Measurements from ENCODE around the gene SLC9A9.
"Not testable (repeated sequence)": the region's sequence is repeated elsewhere in the genome, so short reads cannot be mapped to it uniquely, and the experiment has no call there.

Gene SLC9A9

GRCh38 chr3:143472731-143473523, 375.3 kb downstream of the SLC9A9 start:
- DNase-seq (ENCODE audit: low read depth in 2 of 2, low spot score in 1 of 2) = no peak

- DNase-seq (ENCODE audit: low read depth in 2 of 2, low spot score in 1 of 2) = no peak
Measured at GRCh38 chr3:143471705-143472104, 376.6 kb downstream of the SLC9A9 start.

- DNase-seq (ENCODE audit: low read depth in 2 of 2, low spot score in 1 of 2) = no peak
Measured at GRCh38 chr3:143469159-143469558, 379.1 kb downstream of the SLC9A9 start.

DNA sequence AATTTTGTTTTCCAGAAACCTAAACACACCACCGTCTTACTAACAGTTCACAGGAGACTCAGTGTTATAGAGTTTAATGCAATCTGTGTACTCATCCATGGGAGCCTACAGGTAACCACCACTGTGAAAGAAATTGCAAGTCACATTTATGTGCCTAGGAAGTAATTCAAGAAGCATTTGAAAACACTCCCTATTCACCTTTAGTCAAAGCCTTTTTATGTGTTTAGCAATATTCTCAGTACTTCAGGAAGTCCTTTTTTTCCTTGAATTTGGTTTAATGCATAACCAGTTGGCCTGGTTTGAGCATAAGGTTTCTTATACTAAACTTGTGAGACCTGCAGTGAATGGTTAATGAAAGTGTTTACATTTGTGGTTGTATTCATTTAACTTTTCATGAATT, 382.6 kb downstream of the SLC9A9 start:
- no peak for DNase-seq (ENCODE audit: low read depth in 2 of 2, low spot score in 1 of 2)

DNA sequence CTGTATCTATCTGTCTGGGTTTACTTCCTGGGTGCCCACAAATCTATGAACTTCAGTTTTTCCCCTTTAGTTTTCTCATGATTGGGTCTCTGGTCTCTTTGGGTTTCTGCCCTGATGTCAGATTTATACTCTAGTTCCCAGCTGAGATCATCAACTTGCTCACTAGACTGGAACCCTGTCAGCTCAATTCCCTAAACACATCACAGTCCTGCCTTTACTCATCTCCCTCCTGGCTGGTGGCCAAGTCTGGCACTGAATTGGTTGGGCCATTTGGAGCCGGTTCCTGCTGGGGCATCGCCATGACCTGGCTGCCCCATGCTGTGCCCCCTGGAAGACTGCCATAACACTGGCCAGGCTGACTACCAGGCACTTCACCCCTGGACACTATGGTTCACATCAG, 383.4 kb downstream of the SLC9A9 start:
- no peak for DNase-seq (ENCODE audit: low read depth in 2 of 2, low spot score in 1 of 2)

- DNase-seq (ENCODE audit: low read depth in 2 of 2, low spot score in 1 of 2) = no peak
Measured at GRCh38 chr3:143455480-143455879, 392.8 kb downstream of the SLC9A9 start.

- no peak for DNase-seq (ENCODE audit: low read depth in 2 of 2, low spot score in 1 of 2)
Measured at GRCh38 chr3:143450632-143451031, 397.6 kb downstream of the SLC9A9 start.

DNA sequence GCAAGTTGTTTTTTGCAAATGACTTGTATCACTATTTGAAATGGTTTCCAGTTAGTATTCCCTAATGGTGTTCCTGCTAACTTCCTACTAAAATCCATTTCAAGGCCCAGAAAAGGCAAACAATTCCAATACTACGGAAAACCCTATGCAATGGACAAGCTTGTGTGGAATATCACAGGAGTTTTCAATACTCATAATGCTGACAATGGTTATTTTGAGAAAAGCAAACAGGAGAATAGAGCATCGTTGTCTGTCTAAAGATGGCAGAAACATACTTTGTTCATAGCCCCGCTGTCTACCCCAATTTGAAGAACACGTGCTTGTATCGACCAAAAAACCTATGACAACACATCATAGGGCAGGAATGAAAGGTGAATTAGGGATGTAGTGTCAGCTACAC, 400.8 kb downstream of the SLC9A9 start:
- no peak for DNase-seq (ENCODE audit: low read depth in 2 of 2, low spot score in 1 of 2)

GRCh38 chr3:143445118-143445517, 403.1 kb downstream of the SLC9A9 start:
- DNase-seq (ENCODE audit: low read depth in 2 of 2, low spot score in 1 of 2) = no peak

DNA sequence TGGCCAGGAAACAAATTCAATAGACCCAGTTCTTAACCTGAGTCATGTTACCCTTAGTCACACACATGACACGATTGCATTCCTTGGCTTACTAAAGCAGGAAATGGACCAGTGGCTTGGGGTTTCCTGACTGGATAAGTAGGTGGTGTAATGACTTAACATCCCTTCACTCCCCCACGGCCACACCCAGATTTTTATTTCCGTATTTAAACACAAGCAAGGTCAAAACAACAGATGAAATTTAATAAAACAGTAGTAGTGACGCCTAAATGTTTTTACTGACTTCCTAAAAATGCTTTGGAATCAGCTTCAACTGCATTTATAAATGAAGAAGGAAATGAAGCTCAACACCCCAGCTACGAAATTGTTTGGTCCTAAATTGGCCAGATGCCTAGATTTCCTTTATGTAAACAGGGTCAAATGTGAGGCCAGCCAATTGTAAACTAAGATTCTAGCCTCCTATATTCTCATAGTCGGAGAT, 404.4 kb downstream of the SLC9A9 start:
- DNase-seq (ENCODE audit: low read depth in 2 of 2, low spot score in 1 of 2) = no peak

- no peak for DNase-seq (ENCODE audit: low read depth in 2 of 2, low spot score in 1 of 2)
Measured at GRCh38 chr3:143442814-143443447, 405.3 kb downstream of the SLC9A9 start.

GRCh38 chr3:143441516-143442171, 406.6 kb downstream of the SLC9A9 start:
- DNase-seq (ENCODE audit: low read depth in 2 of 2, low spot score in 1 of 2) = no peak

DNA sequence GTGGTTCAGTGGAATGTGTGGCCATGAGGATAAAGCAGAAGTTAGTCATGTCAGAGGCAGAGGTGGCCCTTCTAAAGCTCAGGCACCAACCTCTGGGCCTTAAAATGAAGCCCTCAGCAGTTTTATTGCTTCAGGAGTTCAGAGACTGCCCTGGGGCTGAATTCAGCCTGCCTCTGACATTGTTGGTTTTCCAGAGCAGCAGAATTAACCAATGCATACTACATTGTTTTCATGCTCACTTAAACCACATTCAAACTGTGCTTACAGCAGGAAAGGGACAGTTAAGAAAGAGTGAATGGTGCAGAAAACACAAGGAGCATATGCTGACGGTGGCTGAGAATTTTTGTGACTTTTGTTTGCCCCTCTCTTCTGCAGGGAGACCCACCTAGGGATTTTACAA, 408.5 kb downstream of the SLC9A9 start:
- no peak for DNase-seq (ENCODE audit: low read depth in 2 of 2, low spot score in 1 of 2)

- DNase-seq (ENCODE audit: low read depth in 2 of 2, low spot score in 1 of 2) = no peak
Measured at GRCh38 chr3:143437405-143437804, 410.9 kb downstream of the SLC9A9 start.

DNA sequence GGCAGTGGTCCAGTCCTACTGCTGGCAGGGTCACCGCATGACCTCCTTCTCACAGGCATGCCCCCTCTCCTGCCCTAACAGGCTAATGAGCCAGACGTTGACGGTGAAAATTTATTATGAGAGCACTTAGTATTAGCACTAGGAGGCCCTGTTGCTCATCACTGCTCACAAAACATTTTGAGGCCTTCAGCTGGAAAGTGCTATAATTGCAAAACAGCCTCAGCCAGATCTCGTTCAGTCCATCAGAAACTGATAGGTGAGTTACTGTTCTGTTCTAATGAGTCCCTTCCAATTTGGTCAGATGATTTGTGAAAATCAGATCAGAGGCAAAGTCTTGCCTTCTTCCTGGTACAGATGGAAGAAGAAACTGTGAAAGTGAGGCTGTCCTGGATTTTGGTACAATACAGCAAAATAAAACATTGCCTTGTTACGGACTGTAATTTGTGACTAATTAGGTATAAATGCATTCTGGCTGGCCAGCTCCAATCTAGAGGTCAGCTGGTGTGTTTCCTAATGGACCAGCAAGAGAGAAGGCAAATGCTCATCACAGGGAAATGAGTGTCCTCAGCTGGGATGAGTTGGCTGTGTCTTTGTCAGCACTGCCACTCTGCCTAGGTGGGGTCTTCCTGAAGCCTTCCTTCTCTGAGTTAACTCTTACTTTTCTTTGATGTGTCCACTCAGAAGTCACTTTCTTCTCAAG, 411.9 kb downstream of the SLC9A9 start:
- no peak for DNase-seq (ENCODE audit: low read depth in 2 of 2, low spot score in 1 of 2)

DNA sequence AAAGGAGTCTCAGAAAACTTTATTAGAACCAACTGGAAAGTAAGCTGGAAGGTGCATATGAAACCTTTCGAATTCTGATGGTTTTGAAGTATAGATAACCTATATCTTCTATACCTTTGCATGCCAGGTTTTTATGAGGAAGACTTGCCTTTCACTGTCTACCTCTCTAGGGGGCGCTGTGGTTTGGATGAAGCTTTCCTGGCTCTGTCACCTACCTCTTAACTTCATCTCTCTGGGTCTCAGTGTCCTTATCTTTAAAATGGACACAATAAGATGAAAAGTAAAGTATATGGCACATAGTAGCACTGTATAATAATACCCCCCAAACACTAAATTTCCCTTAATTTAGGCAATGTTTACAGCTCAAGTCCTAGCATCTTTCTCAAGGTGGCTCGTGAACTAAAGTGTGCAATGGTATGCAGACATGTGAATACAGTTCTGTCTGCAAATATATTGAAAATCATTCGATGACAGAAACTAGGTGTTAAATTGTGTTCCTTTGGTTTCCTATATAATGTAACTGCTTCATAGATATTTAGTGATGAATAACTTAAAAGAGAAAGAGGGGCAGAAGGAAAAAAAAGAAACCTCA, 414.4 kb downstream of the SLC9A9 start:
- no peak for DNase-seq (ENCODE audit: low read depth in 2 of 2, low spot score in 1 of 2)

DNA sequence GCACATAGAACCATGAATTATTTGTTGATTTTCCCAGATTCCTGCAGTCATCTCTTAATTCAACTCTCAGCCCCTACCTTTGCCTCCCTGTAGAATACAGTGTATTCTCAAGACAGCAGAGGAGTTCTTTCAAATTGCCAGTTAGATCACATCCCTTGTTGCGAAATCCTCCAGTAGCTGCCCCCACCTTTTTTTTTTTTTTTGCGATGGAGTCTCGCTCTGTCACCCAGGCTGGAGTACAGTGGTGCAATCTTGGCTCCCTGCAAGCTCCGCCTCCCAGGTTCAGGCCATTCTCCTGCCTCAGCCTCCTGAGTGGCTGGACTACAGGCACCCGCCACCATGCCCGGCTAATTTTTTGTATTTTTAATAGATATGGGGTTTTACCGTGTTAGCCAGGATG, 417.0 kb downstream of the SLC9A9 start:
- DNase-seq (ENCODE audit: low read depth in 2 of 2, low spot score in 1 of 2) = not testable (repeated sequence)

GRCh38 chr3:143430568-143430967, 417.7 kb downstream of the SLC9A9 start:
- DNase-seq (ENCODE audit: low read depth in 2 of 2, low spot score in 1 of 2) = no peak

DNA sequence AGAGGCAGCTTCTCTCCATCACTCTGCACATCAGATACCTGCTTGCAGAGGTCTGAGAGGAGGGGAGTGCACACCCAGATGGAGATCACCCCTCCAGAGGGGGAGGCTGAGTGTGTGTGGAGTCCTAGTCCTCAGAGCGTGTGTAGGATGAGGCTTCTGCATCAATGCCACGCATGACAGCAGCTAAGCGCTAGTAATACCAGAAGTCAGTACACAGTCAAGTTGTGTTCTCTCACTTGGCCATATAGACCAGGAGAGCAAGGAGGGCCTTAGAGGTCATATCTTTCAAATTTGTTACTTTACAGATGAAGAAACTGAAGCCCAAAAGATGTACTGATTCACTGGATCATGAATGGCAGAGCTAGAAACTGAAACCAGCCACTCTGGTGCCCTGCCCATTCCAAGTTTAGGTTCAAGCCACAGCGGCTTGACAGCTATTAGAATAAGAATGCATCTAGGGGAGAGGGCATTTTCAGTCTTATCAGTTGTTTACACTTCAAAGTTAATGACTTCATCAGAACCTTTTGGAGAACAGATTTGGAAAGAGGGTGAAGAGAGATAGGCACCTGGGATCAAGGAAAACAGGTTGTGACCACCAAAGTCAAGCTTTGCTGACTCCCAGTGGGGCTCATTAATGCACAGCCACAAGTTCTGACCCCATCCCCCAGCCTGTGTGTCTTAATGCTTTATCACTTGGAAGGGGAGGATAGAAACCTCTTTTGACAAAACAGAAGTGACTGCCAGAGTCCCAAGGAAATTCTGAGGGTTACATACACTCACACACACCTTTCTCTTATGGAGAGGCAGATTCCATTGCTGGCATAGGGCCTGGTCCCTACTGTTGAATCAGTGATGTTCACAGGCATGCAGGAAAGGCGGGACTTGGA, 418.4 kb downstream of the SLC9A9 start:
- no peak for DNase-seq (ENCODE audit: low read depth in 2 of 2, low spot score in 1 of 2)

DNA sequence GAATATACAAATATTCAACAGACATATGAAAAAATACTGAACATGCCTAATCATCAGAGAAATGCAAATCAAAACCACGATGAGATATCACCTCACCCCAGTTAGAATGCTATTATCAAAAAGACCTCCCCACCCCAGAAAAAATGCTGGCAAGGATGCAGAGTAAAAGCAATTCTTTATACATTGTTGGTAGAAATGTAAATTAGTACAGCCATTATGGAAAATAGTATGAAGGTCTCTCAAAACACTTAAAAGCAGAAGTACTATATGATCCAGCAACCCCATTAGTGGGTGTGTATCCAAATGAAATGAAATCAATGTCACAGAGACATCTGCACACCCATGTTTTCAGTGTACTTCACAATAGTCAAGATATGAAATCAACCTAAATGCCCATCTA, 420.0 kb downstream of the SLC9A9 start:
- no peak for DNase-seq (ENCODE audit: low read depth in 2 of 2, low spot score in 1 of 2)

All from stimulated activated CD8-positive, alpha-beta memory T cell treated with anti-CD3 and anti-CD28 coated beads, Interleukin-4, amount 100 ng/mL, for 1 hour (primary cell).